ENCODE measurements around the gene PRPF40A.

PRPF40A gene

DNA sequence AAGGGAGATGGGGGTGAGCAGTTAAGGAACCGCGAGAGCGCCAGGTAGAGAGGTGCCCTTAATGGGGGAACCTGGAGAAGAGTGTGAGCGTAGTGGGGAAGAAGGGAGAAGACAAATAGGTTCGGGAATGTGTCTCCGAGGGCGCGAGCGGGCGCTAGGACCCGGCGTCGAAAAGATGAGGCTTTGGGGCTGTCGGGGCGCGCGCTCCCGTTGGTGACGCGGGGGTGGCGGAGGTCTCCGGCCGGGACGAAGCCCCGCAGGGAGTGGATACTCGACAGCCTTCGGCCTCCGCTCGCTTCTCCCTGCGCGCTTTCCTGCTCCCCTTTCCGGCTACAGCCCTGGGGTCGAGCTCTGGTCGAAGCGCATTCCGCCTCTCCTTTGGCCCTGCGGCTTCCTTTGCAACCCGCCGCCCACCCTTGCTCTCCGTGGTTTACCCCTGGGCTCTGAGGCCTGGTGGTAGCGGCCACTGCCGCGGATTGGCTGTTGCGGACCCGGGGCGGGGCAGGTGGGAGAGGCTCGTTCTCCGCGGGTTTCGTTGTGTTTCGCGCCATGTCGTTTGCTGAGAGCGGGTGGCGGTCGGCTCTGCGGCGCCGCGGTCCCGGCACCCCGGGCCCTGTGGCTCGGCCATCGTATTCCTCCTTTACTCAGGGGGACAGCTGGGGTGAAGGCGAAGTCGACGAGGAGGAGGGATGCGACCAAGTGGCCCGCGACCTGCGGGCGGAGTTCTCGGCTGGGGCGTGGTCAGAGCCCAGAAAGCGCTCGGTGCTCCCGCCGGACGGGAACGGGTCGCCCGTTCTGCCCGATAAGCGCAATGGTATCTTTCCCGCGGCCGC, 1.0 kb upstream of the PRPF40A start, which contains the start of gene ARL6IP6:
Gene ARL6IP6 (plus strand): TSS at position 545 of the 833 bp plus-strand sequence. CDS start 5 bp downstream, at position 550.
- peak; percentile 90 for DNase-seq (ENCODE audit: low read depth)

DNA sequence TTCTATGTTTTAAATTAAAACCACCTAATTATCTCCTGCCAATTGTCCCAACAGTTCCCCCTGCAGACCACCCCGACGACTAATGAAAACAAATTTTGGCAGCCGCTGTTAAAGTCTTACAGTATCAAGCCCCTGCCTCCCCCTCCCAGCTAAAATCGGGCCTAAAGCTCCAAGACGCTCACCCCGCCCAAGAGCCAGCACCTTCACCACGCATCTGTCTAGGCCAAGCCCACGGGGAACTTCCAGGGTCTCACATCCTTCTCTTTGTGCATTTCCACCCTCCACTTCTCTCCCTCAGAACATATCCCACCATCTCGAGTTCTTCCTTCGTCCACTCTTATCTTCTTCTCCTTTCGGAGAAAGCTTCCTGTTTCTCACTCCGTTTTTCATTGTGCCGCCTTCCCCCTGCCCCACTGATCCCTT, 445 bp downstream of the PRPF40A start:
- DNase-seq (ENCODE audit: low read depth), result peak; percentile 10

DNA sequence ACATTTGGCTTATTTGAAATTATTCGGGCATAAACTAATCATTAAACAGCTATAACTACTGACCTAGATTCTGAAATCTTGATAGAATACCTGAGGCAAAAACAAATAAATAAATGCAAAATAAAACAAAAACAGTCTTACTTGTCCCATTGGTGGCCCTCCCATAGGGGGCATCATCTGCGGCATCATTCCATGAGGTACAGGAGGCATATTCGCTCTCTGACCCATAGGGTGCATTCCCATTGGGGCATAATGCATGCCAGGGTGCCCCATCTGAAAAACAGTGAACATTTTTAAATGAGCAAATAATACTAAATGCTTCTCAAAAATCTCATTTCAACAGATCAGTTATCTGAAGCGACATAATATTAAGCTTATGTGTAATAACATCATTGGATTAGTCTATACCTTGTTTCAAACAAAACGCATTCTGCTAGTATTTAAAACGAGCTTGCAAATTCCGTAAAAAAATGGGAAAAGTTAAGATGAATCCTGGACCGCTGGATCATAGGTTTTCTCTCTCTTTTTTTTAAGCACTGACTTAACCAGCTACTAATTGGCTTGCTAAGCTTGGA, 1.3 kb downstream of the PRPF40A start:
- no peak for DNase-seq (ENCODE audit: low read depth)

DNA sequence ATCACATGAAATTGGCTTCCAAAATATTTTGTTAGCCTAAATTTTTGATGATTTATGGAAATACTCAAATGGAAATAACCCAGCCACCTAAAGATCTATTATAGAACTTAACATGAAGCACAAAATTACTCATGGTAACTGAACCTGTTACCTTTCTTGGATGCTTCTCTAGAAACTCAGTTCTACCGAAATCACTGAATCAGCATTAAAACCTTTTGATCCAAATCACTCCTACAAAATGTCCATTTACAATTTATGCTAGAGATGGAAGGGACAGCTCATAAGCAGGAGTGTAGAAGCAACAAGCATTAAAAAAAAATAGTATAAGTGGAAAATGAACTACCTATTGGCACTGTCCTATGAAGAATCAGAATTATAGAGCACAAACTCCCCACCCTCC, 2.1 kb downstream of the PRPF40A start:
- no peak for DNase-seq (ENCODE audit: low read depth)

DNA sequence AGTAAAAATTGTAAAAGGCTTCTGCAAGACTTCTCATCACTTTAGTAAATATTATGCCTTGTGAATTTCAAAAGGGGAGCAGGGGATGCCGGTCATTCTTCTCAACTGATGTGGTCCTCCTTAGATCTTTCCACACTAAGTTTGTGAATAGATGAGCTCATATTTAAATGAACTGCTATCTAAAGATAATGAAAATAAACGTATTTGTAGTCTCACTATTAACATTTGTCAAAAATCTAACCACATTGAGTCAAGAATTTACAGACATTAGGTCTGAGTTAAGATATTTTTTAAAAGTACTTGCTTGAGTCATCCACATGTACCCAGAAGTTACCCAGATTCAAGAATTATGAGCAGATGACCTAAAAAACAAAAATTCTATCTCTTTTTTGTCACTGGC, 6.5 kb downstream of the PRPF40A start:
- DNase-seq (ENCODE audit: low read depth), result no peak

DNA sequence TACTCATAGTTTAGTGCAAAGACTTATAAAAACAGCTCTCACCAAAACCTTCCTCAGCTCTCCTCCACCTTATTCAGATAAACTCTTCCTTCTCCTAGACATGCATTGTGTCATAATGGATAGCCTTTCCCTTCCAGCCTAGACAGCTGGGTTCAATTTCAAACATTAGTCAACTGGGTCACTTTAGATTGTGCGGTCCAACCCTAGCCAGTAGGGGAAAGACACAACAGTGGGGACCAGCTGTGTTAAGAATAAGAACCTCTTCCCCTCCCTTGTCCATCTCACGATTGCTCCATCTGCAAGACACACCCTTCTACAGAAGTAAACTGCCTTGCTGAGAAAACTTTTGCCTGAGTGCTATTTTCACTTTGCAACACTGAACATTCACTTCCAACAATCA, 8.5 kb downstream of the PRPF40A start:
- no peak for DNase-seq (ENCODE audit: low read depth)

DNA sequence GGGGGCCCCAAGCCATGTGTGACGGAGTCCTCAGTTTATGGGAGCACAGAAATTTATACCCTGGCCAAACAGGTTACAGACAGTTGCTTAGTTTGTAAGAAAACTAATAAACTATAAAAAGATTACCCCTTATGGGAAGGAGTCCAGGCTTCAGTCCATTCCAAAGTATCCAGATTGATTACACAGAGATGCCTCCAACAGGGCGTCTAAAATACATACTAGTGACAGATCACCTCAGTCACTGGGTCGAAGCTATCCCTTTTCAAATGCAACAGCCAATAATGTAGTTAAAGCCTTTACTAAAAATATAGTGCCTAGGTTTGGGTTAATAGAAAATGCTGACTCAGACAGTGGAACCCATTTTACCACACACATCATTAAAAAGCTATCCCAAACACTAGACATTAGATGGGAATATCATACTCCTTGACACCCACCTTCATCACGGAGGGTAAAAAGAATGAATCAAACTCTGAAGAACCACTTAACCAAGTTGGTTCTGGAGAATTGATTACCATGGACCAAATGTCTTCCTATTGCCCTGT, 10.7 kb downstream of the PRPF40A start:
- no peak for DNase-seq (ENCODE audit: low read depth)

DNA sequence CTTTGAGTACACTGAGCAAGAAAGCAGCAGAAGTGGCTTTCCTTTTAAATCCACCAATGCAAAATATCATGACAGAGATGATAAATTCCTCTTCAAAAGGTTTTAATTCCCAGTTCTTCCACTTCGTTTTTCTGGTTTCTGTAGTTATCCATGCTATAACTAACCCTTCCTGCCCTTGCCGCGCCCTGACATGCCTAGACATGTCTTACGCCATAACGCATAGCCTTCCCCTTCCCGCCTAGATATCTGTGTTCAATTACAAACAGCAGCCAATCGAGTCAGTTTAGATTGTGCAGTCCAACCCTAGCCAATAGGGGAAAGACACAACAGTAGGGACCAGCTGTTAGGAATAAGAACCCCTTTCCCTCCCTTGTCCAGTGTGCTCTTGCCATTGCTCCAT, 16.1 kb downstream of the PRPF40A start:
- DNase-seq (ENCODE audit: low read depth), result no peak

DNA sequence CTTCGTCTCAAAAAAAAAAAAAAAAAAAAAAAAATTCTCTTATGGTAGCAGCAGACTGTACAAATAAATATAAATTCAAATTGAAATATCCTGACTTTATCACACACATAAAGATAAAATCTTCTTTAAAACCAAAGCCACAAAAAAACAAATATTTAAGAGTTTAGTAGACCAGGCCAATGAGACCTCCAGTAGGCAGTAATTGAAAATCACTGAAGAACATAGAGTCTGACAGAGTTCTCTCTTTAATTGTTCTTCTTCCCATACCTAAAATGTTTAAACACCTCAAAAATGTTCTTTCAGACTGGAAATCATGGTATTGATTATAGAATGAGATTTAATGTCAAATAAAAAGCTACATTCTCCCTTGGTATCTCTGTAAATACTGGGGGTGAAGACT, 20.8 kb downstream of the PRPF40A start:
- DNase-seq (ENCODE audit: low read depth), result no peak

DNA sequence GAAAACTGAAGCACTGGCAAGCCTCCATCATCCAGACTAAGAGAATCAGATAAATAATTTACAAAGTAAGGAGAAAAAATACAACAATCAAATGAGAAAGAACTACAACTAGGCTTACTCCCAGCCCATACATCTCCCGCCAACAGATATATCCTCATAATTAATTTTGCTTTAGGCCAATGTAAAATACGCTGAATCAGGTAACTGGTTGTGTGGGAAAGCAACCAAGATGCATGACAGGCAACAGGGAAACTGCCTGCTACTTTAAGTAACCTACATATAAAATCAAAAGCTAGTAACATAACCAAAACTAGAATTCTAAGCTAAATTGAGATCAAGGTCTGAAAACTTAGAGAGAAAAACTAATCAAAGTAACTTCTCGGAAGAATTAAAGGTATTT, 21.5 kb downstream of the PRPF40A start:
- DNase-seq (ENCODE audit: low read depth), result no peak

DNA sequence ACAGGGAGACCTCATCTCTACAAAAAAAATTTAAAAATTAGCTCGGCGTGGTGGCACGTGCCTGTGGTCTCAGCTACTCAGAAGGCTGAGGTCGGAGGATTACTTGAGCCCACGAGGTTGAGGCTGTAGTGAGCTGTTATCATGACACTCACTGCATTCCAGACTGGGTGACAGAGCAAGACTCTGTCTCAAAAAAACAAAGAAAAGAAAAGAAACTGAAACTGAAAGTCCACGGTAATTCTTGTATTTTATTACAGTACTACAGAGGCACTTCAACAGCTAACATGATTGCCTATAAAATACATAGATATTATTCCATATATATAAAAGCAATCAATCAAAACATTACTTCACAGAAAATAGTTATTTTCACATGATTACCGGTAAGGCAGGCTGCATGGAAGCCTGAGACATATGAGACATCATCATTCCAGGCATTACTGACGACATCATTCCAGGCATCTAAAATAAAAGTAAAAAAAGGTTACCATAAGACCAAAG, 23.1 kb downstream of the PRPF40A start:
- DNase-seq (ENCODE audit: low read depth), result peak; percentile 13

DNA sequence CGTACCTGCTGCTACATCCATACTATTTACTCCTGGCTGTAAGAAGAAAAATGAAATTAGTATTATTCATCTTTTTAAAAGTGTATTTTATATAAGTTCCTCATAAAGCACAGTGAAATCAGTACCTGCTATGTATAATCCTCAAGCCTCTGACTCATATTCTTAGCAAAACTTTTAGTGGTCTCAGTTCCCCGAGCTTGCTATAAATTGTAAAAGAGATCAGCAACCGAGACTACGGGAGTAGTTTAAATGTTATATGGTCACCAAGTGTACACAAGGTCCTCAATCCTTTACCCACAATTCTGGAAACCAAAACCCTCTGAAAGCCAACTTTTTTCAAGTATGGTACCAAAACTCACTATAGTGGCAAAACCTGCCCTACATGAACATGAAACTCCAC, 24.2 kb downstream of the PRPF40A start:
- DNase-seq (ENCODE audit: low read depth), result no peak

DNA sequence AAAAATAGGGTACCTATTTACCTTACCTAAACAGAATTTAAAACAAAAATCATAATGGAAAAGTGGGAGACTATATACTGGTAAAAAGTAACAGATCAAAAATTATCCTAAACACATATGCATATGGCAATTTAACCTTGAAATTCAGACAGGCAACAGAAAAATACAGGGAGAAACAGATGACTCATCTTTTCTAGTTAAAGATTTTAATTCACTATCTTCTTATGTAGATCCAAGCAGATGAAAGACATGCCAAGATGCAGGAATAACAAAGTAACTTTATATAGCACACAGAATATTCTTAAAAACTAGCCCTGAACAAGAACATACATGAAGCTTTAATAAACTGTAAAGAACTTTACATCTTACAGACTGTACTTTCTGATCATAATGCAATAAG, 30.9 kb downstream of the PRPF40A start:
- no peak for DNase-seq (ENCODE audit: low read depth)

DNA sequence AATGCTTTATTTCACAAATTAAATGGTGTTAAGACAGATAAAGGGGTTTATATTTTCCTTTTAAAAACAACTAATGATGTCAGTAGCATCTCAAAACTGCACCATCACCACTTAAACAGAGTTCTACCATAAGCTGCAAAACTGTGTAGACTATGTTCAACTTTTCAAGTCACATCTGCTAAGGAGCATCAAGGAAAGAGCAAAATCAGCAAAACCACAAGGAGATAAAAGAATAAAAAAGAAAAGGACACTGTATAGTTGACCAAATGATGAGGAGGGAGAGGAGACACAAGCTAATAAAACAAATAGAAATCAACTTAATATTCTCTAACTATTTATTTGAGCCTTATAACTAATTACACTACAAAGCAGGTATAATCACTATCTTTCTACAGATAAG, 33.9 kb downstream of the PRPF40A start:
- DNase-seq (ENCODE audit: low read depth), result no peak

DNA sequence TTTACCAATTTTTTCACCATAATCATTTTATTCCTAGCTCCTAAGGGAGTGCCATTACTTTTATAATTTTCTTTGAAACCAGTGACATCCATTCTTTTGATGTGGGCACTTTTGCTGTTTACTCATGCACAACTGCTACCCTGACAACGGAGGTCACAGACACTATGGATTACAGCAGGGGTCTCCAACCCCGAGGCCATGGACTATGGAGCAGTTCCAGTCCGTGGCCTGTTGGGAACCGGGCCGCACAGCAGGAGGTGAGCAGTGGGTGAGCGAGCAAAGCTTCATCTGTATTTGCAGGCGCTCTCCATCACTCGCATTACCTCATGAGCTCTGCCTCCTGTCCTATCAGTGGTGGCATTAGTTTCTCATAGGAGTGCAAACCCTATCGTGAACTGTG, 34.6 kb downstream of the PRPF40A start:
- DNase-seq (ENCODE audit: low read depth), result no peak

DNA sequence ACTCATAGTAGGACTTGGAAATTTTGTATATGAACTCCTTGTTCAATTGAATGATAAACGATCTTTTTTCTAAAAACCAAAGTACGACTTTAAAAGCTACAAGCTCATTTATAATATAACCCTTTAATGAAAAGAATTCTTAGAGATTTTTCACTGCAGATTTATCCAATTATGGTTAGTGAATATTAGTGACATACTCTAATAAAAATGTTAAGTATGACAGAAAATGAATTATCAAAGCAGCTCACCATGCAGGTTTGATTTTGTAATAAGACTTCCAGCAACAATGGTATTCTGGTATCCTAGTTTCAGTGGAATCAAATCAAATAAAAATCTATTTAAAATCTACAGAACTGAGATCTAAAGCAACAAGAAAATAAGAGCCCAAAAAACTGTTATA, 38.5 kb downstream of the PRPF40A start:
- DNase-seq (ENCODE audit: low read depth), result no peak

DNA sequence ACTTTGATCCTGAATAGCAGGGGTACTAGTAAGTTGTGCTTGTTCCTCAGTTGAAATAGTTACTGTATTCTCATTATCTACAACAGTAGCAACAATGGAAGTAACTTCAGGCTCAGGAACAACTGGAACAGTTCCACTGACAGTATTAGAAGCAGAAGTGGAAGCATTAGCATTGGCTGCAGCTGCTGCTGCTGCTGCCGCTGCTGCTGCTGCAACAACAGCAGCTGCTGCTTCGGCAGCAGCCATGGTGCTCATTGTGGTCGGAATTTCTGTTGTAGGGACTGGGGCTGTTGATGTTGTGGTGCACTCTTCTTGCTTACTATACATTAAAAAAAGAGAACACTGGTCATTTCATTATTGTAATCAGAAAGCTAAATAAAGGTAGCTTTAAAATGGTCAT, 40.8 kb downstream of the PRPF40A start:
- no peak for DNase-seq (ENCODE audit: low read depth)

DNA sequence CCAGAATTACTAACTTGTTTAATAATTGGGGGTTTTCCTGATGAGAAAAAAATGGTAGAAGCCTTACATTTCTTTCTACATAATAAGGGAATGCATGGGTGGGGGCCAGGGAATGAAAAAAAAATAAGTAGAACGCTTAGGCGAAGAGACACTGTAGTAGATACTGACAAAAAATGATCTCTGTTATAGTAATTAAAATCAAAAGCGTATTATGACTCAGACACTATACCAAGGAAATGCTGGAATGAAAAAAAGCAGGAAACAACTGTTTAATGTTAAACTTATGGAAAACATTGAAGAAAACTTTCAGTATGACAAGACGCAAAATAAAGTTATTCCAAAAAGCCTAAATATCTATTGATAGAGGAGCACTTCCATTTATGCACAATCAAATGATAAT, 42.9 kb downstream of the PRPF40A start:
- no peak for DNase-seq (ENCODE audit: low read depth)

DNA sequence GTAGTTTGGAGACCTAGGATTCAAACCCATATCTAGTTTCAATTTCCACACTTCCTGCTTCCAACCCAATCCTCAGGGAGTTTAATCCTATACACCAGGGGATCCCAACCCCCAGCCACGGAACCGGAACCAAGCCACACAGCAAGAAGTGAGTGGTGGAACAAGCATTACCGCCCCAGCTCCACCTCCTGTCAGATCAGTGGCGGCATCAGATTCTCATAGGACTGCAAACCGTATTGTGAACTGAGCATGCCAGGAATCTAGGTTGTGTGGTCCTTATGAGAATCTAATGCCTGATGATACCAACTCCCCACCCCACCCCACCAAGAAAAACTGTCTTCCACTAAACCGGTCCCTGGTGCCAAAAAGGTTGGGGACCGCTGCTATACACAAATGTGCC, 52.5 kb downstream of the PRPF40A start:
- no peak for DNase-seq (ENCODE audit: low read depth)

DNA sequence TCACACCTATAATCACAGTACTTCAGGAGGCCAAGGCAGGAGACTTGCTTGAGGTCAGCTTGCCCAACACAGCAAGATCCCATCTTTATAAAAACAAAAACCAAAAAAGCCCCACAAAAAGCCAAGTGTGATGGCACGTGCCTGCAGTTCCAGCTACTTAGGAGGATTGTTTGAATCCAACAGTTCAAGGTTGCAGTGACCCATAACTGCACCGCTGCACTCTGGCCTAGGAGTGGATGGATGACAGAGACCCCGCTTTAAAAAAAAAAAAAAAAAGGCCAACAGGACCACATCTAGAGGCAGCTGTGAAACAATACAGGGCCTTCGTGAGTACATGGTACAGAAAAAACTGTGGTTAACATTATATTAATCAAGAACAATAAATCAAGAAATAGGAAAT, 56.2 kb downstream of the PRPF40A start:
- no peak for DNase-seq (ENCODE audit: low read depth)

DNA sequence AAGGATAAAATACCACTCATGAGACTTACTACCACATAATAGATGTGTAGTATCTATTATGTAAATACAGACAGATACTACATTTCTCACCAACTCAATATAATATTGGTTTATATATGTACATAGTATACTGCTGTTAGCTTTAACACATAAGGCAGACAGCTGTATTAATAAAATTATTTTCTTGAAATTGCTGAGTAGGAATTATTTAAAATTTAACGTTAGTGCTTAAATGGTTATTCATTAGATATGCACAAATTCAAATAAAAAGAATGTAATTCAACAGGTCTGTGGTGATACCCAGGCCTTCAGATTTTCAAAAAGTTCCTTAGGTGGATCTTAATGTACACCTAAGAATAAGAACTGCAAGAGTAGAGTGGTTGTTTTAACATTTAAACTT, 59.0 kb downstream of the PRPF40A start:
- DNase-seq (ENCODE audit: low read depth), result no peak

DNA sequence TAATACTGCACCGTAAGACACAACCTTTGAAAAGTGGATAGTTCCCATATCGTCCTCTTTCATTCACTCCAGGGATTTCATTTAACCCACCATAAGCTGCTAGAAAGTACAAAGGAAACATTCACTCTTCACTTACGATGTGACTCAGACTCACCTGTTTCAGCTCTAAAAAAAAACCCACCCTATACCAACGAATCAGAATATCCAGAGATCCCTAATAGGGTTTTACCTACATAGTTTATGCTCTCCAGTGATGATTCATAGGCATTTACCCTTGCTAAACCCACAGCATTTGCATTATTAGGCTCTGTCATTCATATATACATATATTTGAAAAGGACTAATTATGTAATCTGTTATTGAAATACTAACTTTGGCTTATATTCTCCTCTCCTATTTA, 60.2 kb downstream of the PRPF40A start:
- no peak for DNase-seq (ENCODE audit: low read depth)

DNA sequence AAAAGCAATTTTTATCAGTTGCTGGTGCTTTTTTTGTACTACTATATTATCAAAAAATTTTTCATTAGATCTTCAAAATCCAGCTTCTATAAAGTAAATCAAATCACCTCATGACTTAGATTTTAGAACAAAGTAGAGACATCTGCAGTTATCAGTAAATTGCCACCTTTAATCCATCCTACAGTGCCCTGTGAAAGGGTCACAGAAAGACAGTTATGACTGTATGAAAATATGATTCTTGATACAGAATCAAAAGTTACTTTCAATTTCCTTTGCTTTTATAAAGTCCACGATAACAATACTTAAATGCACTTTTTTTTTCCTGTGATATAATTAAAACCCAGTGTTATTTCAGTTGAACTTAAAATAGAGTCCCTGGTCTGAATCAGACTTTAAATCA, 61.4 kb downstream of the PRPF40A start:
- DNase-seq (ENCODE audit: low read depth), result no peak
